GM15510 (cell line): Measurements from ENCODE around the gene ST6GALNAC3.

ENCODE experiments used
- POLR2A ChIP-seq: IDR thresholded peaks from 3 replicates; pipeline ENCODE4 v1.6.1; 2011; ENCODE audit warnings: borderline replicate concordance; ENCODE audit not compliant: insufficient read length; ENCODE audit errors: extremely low read depth

Gene ST6GALNAC3

GRCh38 chr1:76227621-76228020 lies 153.1 kb downstream of the ST6GALNAC3 start:
- TF ChIP-seq POLR2A: no peak

- TF ChIP-seq POLR2A: no peak
These were observed 154.9 kb downstream of the ST6GALNAC3 start for GRCh38 chr1:76229279-76230005.

DNA sequence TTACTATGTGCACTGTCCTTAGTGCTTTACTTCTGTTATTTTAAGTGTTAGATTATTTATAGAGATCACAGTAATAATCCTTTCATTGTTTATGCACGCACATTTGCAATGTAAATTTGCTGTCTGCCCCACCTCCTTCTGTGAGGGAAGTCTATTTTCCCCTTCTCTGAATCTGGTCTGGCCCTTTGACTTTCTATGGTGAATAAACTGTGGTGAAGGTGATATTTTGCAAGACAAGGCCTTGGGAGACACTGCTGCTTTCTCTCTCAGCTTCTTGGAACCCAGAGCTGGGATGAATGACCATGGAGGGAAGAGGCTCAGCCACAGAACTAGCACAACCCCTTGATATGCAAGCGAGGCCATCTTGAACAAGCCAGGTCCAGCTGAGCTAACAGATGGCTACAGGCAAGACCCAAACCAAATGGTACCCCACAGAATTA lies 156.3 kb downstream of the ST6GALNAC3 start:
- TF ChIP-seq POLR2A: no peak

DNA sequence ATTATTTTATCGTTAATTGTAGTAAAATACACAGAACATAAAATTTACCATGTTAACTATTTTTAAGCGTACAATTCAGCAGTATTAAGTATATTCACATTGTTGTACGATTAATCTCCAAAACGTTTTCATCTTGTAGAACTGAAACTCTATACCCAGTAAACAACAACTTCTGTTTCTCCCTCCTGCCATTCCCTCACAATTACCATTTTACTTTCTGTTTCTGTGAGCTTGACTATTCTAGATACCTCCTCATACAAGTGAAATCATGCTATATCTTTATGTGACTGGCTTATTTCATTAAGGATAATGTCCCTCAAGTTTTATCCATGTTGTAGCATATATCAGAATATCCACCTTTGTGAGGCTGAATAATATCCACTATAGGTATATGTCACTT lies 156.8 kb downstream of the ST6GALNAC3 start:
- TF ChIP-seq POLR2A: no peak

GRCh38 chr1:76232666-76233065 lies 158.1 kb downstream of the ST6GALNAC3 start:
- no peak for TF ChIP-seq POLR2A

DNA sequence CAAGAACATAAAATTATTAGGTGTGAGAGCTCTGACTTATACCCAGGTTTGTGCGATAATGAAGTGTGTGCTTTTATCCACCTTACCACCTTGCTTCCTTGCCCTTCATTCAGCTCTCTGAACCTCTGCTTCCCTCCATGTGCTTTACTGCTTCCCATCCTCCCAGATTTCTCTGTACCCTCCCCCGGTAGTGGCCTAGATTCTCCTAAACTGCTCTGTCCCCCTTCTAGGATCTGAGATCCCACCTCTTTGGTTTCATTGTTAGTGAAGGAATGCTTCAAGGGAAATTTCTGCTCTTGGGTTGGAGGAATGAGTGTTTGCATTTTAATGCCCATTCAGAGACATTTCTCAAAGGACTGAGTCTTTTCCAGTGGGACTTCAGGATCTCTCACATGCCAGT lies 159.5 kb downstream of the ST6GALNAC3 start:
- TF ChIP-seq POLR2A: no peak

GRCh38 chr1:76237211-76237610 lies 162.7 kb downstream of the ST6GALNAC3 start:
- TF ChIP-seq POLR2A: no peak

DNA sequence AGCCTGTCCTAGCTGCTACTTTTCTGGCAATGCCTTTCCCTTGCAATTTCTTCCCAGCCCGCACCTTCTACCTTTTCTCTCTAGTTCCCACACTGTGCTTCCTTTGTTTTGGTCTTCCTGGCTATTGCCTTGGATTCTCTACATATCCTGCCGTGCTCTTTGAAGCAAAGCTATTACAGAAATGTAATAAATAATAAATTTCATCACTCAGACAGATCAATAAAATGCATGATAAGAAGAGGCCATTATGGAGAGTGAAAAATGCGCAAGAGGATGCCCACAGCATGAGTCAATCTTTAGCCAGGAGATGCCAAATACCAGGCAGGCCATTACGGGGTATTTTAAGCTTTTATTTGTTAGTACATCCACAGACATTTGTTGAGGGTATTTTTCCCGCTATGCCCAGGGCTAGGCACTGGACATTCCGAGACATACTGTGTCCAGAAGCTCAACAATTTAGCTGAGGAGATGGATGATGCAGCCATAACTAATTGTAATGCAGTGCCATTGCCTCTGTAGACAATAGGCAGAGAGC lies 163.6 kb downstream of the ST6GALNAC3 start:
- no peak for TF ChIP-seq POLR2A

DNA sequence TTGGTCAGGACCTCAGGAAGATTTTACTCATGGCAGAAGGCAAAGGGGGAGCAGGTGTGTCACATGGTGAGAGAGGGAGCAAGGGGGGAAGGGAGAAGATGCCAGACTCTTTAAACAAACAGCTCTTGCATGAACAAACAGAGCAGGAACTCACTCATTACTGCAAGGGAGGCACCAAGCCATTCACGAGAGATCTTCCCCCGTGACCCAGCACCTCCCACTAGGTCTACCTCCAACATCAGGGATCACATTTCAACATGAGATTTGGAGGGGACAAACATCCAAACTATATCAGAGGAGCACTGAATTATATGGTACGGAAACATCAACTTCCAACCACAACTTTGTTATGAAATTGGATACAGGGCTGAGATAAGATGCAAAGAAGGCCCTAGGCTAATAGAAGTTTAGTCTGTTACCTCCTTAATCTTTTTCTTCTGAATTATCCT lies 164.9 kb downstream of the ST6GALNAC3 start:
- TF ChIP-seq POLR2A: no peak

- TF ChIP-seq POLR2A: no peak
These were observed 165.8 kb downstream of the ST6GALNAC3 start for GRCh38 chr1:76240316-76240715.

GRCh38 chr1:76247261-76247852 lies 172.8 kb downstream of the ST6GALNAC3 start:
- TF ChIP-seq POLR2A: no peak

- TF ChIP-seq POLR2A: no peak
These were observed 175.7 kb downstream of the ST6GALNAC3 start for GRCh38 chr1:76250271-76250670.

- TF ChIP-seq POLR2A: no peak
These were observed 177.9 kb downstream of the ST6GALNAC3 start for GRCh38 chr1:76252431-76252830.

DNA sequence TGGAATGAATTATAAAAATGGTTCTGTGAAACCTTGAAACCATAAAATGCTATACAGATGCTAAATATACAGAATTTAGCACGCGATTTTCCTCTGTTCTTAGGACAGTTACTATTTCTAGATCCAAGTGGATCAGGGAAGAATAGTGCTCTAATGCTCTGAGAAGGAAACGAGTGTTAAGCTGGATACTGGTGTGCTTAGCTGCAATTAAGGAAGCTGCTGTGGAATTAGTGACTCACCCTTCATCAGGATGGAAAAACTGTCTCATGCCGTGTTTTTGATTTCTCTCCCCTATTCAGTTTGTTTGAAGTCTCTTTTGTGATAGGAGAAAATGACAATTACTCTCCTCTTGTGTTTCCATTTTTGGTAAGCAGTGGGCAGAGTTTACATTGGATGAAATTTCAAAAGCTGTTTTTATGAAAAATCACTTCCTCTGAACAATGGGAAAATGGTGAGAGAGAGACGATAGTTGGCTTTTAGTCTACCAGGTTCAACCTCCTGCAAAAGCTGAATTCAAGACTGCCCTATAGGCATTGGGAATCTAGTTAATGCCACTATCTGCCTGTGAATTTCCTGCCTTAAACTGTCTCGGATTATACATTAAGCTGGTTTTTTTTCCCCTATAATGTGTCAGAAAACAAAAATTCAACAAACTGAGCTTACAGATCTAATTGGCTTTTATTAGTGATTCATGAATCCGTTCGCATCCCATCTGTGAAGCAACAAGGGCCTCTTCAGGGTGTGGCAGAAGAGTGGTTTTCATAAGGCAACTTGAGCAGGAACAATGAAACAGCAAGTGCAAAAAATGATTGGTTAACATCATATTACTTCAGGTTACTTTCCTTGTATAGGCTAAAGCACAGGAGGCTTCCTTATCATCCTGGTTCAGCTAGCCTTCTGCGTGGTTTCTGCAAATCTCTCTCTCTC lies 179.8 kb downstream of the ST6GALNAC3 start:
- TF ChIP-seq POLR2A: no peak

DNA sequence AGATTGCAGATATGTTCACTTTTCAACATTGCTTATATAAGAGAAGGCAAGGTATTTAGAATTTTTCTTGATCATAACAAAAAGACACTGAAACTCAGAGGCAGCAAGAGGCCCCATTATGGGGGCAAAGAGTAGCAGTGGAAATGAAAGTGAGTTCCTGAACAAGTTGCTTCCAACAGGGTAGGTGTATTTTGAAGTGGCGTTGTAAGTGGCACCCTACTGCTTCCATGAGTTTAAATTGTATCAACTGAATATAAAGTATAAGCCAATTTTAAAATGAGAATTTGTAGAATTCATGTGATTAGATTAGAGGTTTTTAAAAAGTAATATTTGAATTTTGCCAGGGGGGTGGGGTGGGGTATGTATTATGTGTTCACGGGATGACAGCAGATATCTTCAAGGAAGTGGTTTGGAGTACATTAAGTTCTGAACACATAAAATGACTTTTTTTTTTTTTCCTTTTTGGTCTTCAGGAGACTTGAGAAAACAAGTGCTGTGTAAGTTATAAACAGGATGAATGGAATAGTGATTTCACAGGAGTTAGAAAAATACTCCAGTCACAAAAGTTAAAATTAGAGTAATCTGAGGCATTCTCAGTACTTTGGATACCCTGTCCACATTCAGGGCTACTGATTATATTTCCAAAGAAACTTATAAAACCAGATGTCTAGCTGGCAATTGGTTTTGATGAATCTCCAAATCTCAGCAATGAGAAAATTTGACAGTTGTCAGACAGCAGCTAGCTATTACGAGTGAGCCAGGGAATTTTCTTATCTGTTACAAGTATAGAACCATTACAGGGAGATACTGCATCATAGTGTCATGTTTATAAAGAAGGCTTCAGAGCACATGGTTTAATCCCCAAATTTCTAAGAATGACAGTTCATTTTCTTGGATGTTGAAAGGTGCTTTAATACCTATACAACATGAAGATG lies 182.0 kb downstream of the ST6GALNAC3 start:
- no peak for TF ChIP-seq POLR2A

DNA sequence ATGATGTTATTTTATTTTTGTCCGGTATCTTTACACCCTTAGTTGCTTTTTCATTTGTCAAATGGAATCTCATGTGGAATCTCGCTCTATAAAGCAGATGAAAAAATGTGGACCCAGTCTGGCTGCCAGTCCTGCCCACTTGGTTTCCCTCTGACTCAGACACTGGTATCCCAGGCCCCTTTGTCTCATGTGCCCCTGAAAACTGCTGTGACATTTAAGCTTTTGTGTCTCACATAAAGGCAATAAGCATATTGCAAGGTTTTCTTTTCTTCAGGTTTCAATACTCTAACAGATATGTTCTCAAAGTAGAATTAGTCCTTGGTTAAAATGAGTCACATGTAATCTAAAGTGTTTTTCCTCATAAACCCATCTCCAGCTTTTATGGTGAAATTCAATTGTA lies 183.3 kb downstream of the ST6GALNAC3 start:
- TF ChIP-seq POLR2A: no peak
